Motor neuron (in vitro differentiated cells): ENCODE data around the gene AHCTF1. TPM values are rescaled to one million over a fixed set of nuclear protein-coding genes. Genes with fewer than 3 reads are reported as not detected.
"Not testable (repeated sequence)": the region's sequence is repeated elsewhere in the genome, so short reads cannot be mapped to it uniquely, and the experiment has no call there.

Source experiments
- ATAC-seq, 8 experiments: fragments of 200-7000 bp; cut with Tn5 transposase; replicated peaks in 6 of 8; 2 replicates each; pipeline ENCODE4 v1.8.0; 2021; ENCODE audit warnings: mild to moderate bottlenecking in 8 of 8, moderate library complexity in 8 of 8
- H3K27ac ChIP-seq, 2 donors: fragments of 250-450 bp; sonication (Bioruptor Pico); 2 replicates each; pipeline ENCODE4 v1.9.0; 2021; ENCODE audit warnings: antibody characterized with exemption in 2 of 2, mild to moderate bottlenecking in 2 of 2, moderate library complexity in 1 of 2
- H3K4me1 ChIP-seq, 2 donors: fragments of 250-450 bp; sonication (Bioruptor Pico); replicated peaks in 1 of 2; 2 replicates each; pipeline ENCODE4 v1.6.1; 2021; ENCODE audit warnings: antibody characterized with exemption in 2 of 2, mild to moderate bottlenecking in 2 of 2, moderate library complexity in 1 of 2
- H3K4me3 ChIP-seq, 5 donors: fragments of 250-450 bp; sonication (Bioruptor Pico); 2 replicates each; pipeline ENCODE4 v1.9.0; 2021; ENCODE audit warnings: antibody characterized with exemption in 5 of 5, mild to moderate bottlenecking in 5 of 5, moderate library complexity in 4 of 5
- WGBS, 10 experiments: fragments of 450-650 bp; shearing (Covaris generic); methylation state at CpG; one replicate each; pipeline ENCODE4 v1.0.0; 2022; 5-methylcytosine and 5-hydroxymethylcytosine counted together
- in situ Hi-C, 9 experiments: fragments of 400-800 bp; cut with MboI; loops; one replicate each; pipeline ENCODE4 v1.15.0; 2021; ENCODE audit warnings: low sequenced_read_pairs in 9 of 9, low pct_unique_long_range_greater_than_20kb in 2 of 9; ENCODE audit not compliant: unreplicated experiment in 9 of 9
- total RNA-seq, 8 experiments: library from RNA; unstranded; fragments of 300-600 nt; gene quantifications; 2 replicates each; pipeline versions ENCODE4 v1.2.3 to v1.2.4, GENCODE V29; 2022

The AHCTF1 gene
- total RNA-seq, 8 experiments from 2014 or later = 25.6 to 50.4 (median 32.5) TPM

DNA sequence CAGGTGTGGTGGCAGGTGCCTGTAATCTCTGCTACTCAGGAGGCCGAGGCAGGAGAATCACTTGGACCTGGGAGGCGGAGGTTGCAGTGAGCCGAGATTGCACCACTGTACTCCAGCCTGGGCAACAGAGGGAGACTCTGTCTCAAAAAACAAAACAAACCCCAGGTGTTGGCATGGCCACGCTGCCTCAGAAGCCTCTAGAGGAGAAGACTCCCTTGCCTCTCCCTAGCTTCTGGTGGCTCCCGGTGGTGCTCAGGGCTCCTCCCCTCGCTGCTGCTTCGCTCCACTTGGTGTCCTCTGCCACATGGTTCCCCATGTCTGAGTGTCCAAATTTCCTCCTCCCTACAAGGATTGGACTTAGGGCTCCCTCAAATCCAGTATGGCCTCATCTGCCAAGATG is 109.6 kb downstream of the AHCTF1 start:
- ATAC-seq, H3K27ac ChIP-seq, H3K4me1 ChIP-seq, in situ Hi-C loops, H3K4me3 ChIP-seq: not testable (repeated sequence)
- 80 to 100% (median 91%) methylated on average over 1 to 6 of the region's 7 CpGs; no CpG with 5 or more reads in 2 of the 10 experiments for WGBS, 10 experiments

DNA sequence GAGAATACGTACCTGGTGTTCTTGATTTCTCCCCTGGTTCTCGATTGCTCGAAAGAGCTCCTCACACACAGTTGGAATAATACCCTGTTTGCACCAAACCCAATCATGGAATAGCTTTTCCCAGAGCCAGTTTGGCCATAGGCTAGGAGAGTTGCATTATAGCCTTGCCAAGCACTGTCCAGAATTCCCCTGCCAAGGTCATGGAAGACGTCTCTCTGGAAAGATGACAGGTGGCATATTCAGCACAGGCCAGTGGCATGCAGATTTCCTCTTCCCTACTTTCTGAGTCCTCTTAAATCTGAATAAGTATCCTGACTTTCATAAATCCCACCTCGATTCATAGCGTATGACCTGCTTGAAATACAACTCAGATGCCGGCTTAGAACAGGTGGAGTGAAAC is 111.1 kb downstream of the AHCTF1 start:
- Histone ChIP-seq H3K27ac (no peak overlapping the region), H3K4me1 (no peaks in the 10 kb centered on the region), H3K4me3 (no peak overlapping the region)
- WGBS, 10 experiments = 46 to 90% (median 80%) methylated on average over 2 to 7 of the region's 7 CpGs; no CpG with 5 or more reads in 1 of the 10 experiments
- in situ Hi-C loops = no loop called here
- ATAC-seq = no peak

DNA sequence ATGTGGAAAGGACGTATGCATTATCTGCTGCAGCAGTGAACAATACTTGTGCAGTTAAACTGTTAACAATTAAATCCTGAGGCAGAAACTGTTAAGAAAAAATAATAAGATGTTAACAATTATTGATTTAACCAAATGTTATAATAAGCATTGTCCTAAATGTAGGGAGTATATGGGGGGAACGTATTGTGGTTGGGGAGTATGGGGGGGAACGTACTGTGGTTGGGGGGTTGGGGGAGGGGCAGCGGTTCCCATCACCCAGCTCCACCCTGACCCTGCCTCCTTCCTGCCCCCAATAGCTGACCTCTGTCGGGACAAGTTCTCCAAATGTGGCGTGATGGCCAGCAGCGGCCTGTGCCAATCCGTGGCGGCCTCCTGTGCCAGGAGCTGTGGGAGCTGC is 114.0 kb downstream of the AHCTF1 start:
- H3K4me3 ChIP-seq, H3K4me1 ChIP-seq, in situ Hi-C loops, H3K27ac ChIP-seq, ATAC-seq: not testable (repeated sequence)
- WGBS, 10 experiments = 20 to 90% (median 62%) methylated on average over 1 to 2 of the region's 9 CpGs; no CpG with 5 or more reads in 2 of the 10 experiments

DNA sequence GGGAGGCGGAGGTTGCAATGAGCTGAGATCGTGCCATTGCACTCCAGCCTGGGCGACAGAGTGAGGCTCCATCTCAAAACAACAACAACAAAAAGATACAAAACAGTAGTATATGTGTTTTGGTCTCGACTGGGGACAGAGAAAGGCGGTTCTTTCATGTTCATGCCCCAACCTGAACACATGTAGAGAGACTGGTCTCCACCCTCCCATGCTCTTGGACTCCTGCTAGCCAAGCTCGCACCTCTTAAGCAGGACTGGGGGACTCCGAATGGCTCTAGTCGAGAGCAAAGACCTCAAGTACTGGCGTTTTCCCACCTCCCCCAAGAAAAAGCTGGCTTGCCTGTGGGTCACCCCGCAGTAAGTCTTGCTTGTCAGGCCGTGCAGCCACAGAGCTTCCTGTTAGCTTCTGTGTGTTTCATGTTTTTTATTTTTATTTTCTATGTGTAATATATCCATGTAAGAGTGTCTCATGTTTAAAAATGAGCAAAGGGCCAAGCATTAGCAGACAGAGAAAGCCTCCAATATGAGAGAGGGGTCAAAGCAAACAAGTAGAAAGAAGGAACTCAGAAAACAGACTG is 116.0 kb downstream of the AHCTF1 start:
- H3K4me1 ChIP-seq = no peaks in the 10 kb centered on the region
- in situ Hi-C loops = no loop called here
- no peak overlapping the region for H3K27ac ChIP-seq
- WGBS, 10 experiments = 37 to 100% (median 79%) methylated on average over 1 to 11 of the region's 11 CpGs; no CpG with 5 or more reads in 2 of the 10 experiments
- no peak for ATAC-seq
- no peak overlapping the region for H3K4me3 ChIP-seq

DNA sequence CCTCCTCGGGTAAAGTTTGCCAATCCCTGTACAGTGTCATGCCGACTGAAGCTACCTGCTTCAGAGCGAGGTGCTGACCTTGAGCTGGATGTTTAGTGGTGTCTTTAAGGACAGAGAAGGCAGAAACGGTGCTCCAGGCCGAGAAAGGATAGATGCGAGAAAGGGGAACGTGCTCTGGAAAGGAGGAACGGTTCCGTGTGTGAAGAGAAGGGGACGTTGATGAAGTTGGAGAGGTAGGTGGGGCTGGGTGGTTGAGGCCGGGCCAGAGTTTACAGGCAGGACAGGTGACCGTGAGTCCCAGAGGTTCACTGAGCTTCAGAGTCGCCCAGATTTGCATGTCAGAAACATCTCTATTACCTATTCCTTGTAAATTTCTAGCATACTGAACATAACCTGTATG is 116.9 kb downstream of the AHCTF1 start:
- Histone ChIP-seq H3K4me3 (no peak overlapping the region), H3K4me1 (no peaks in the 10 kb centered on the region), H3K27ac (no peak overlapping the region)
- ATAC-seq = no peak
- 71 to 98% (median 82%) methylated on average over 5 to 13 of the region's 13 CpGs; no CpG with 5 or more reads in 3 of the 10 experiments for WGBS, 10 experiments
- in situ Hi-C loops = no loop called here

DNA sequence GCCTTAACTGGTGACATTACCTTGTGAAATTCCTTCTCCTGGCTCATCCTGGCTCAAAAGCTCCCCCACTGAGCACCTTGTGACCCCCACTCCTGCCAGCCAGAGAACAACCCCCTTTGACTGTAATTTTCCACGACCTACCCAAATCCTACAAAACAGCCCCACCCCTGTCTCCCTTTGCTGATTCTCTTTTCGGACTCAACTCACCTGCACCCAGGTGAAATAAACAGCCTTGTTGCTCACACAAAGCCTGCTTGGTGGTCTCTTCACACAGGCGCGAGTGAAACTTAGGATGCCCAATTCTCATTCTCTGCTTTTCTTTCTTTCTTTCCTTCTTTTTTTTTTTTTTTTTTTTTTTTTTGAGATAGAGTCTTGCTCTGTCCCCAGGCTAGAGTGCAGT is 118.4 kb downstream of the AHCTF1 start:
- H3K27ac ChIP-seq, H3K4me1 ChIP-seq, in situ Hi-C loops, ATAC-seq, H3K4me3 ChIP-seq: not testable (repeated sequence)
- 54 to 100% (median 81%) methylated on average over 2 to 4 of the region's 4 CpGs; no CpG with 5 or more reads in 3 of the 10 experiments for WGBS, 10 experiments

DNA sequence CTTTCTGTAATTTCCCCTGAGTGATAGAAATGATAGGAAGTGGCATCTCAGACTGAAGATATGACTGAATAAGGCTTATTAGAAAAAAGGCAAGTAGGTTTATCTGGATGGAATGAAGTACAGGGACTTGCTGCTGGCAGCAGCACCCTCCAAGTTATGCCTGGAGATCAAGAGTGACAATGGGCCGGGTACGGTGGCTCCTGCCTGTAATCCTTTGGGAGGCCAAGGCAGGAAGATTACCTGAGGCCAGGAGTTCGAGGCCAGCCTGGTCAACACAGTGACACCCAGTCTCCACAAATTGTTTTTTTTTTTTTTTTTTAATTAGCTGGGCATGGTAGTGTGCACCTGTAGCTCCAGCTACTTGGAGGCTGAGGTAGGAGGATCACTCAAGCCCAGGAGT is 119.8 kb downstream of the AHCTF1 start:
- H3K27ac ChIP-seq = no peak overlapping the region
- H3K4me3 ChIP-seq = no peak overlapping the region
- no peaks in the 10 kb centered on the region for H3K4me1 ChIP-seq
- in situ Hi-C loops = no loop called here
- WGBS, 10 experiments = 0 to 100% (median 66%) methylated on average over 1 to 3 of the region's 3 CpGs; no CpG with 5 or more reads in 4 of the 10 experiments
- no peak for ATAC-seq

DNA sequence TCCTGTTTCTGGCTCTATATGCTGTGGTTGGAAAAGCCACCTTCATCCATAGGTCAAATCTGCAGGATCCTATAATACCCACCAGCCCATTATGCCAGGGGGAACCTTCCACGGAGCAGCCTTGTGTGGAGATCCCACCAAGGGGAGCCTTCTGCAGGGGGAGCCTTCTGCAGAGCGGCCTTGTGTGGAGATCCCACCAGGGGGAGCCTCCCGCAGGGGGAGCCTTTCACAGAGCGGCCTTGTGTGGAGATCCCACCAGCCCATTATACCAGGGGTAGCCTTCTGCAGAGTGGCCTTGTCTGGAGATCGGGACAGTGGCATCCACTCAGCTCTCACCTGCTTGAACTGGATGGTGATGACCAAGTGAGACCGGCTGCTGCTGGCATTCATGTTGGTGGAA is 122.3 kb downstream of the AHCTF1 start:
- no peak overlapping the region for H3K4me3 ChIP-seq
- no peaks in the 10 kb centered on the region for H3K4me1 ChIP-seq
- ATAC-seq = peak in 1 of 8 experiments; percentile 34
- no peak overlapping the region for H3K27ac ChIP-seq
- WGBS, 10 experiments = 50 to 100% (median 89%) methylated on average over 1 to 3 of the region's 6 CpGs; no CpG with 5 or more reads in 3 of the 10 experiments
- in situ Hi-C loops = no loop called here

DNA sequence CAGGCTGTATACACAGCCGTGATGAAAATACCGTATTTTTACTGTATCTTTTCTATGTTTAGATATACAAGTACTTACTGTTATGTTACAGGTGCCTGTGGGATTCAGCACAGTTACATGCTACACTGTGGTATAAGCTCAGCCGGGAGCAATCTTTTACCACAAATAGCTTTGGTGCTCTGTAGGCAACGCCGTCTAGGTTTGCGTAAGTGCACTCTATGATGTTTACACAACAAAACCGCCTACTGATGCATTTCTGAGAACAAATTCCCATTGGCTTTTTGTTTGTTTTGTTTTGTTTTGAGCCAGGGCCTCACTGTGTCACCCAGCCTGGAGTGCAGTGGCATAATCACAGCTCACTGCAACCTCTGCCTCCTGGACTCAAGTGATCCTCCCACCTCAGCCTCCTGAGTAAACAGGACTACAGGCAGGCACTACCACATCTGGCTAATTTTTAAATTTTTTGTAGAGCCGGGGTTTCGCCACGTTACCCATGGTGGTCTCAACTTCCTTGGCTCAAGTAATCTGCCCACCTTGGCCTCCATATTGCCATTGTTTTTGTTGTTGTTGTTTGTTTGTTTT is 126.5 kb downstream of the AHCTF1 start:
- 20 to 100% (median 66%) methylated on average over 2 to 10 of the region's 10 CpGs; no CpG with 5 or more reads in 1 of the 10 experiments for WGBS, 10 experiments
- no peak for ATAC-seq
- Histone ChIP-seq H3K27ac (no peak overlapping the region), H3K4me3 (no peak overlapping the region), H3K4me1 (no peaks in the 10 kb centered on the region)
- in situ Hi-C loops = no loop called here

DNA sequence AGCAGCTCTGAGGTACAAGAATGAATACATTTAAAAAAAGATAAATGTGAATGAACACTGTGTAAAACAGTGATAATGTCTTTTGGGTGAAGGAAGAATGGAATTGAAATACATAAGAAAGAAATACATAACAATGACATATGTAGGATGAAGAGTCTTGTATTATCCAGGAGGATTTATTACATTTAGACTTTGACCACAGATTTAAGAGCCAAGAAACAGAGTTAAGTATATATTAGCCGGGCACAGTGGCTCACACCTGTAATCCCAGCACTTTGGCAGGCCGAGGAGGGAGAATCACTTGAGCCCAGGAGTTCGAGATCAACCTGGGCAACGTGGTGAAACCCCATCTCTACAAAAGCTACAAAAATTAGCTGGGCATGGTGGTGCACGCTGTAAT is 127.9 kb downstream of the AHCTF1 start:
- whole genome bisulfite sequencing, 10 experiments = 42 to 95% (median 80%) methylated on average over 2 to 5 of the region's 5 CpGs; no CpG with 5 or more reads in 3 of the 10 experiments
- no peak overlapping the region for H3K27ac ChIP-seq
- in situ Hi-C loops = no loop called here
- no peak for ATAC-seq
- H3K4me1 ChIP-seq = peaks cover 9 to 10% of the 10 kb centered on the region in 2 donors
- H3K4me3 ChIP-seq = no peak overlapping the region

DNA sequence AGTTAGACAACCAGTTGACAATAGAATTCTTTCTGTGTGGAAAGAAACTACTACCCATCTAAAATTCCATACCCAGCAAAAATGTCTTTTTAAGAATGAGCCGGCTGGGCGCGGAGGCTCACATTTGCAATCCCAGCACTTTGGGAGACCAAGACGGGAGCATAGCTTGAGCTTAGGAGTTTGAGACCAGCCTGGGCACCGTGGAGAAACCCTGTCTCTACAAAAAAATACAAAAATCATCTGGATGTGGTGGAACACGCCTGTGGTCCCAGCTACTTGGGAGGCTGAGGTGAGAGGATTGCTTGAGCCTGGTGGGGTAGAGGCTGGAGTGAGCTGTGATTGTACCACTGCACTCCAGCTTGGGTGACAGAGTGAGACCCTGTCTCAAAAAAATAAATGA is 128.4 kb downstream of the AHCTF1 start:
- Histone ChIP-seq H3K4me3 (no peak overlapping the region), H3K27ac (no peak overlapping the region), H3K4me1 (peaks cover 13% of the 10 kb centered on the region in 2 donors)
- ATAC-seq = no peak
- WGBS, 10 experiments = 71 to 88% (median 85%) methylated on average over 4 to 6 of the region's 6 CpGs; no CpG with 5 or more reads in 4 of the 10 experiments
- in situ Hi-C loops = no loop called here

DNA sequence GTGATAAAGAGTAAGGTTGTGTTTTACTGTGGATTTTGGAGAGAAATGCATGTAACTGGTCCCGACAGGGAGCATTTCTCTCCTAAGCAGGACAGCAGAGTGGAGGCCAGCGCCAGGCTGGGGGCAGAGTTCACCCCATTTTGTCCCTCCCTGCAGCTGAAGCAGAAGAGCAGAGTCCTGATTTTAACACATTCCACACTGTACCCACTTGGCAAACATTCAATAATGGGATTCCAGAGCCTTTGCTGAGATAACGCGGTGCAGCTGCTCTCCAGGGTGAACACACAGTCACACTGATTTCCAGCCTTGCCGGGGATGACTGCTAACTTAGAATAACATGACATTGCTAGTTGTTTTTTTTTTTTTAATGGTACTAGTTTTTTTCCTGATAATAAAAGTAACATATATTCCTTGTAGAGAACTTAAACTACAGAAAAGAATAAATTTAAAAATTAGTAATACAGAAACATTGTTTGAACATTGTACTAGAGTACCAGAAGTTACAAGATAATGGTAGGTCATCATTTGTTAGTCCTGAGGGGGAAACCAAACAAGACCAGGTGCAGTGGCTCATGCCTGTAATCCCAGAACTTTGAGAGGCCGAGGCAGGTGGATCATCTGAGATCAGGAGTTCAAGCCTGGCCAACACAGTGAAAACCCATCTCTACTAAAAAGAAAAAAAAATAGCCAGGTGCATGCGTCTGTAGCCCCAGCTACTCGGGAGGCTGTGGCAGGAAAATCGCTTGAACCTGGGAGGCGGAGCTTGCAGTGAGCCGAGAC is 130.3 kb downstream of the AHCTF1 start:
- ATAC-seq = no peak
- Histone ChIP-seq H3K27ac (no peak overlapping the region), H3K4me3 (no peak overlapping the region), H3K4me1 (peaks cover 13% of the 10 kb centered on the region in 2 donors)
- in situ Hi-C loops = no loop called here
- 52 to 100% (median 91%) methylated on average over 2 to 10 of the region's 11 CpGs; no CpG with 5 or more reads in 1 of the 10 experiments for WGBS, 10 experiments

DNA sequence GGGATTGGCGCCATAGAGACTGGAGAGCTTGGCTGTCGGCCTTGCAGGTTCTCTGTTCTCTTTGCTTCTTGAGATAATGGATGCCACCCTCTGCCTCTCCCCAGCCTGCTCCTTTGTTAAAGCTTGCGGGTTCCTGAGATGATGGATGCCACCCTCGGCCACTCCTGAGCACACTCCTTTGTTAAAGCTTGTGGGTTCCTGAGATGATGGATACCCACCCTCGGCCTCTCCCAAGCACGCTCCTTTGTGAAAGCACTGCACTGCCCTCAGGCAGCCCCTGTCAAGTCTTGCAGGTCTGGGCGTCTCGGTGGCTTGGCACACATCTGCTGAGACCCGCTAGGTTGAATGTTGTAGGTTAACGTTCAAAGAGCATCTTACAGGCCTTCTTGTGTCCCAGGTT is 131.0 kb downstream of the AHCTF1 start:
- Histone ChIP-seq H3K27ac (no peak overlapping the region), H3K4me1 (peaks cover 13% of the 10 kb centered on the region in 2 donors), H3K4me3 (no peak overlapping the region)
- WGBS, 10 experiments = 70 to 100% (median 77%) methylated on average over 1 to 10 of the region's 10 CpGs; no CpG with 5 or more reads in 4 of the 10 experiments
- ATAC-seq = no peak
- in situ Hi-C loops = no loop called here
